Testis (tissue), 3 donors: Measurements from ENCODE around the gene NAE1. TPM values are rescaled to one million over a fixed set of nuclear protein-coding genes. Genes with fewer than 3 reads are reported as not detected.

Experiments used
- DNase-seq: peaks from one replicate; pipeline ENCODE4 v3.0.0-alpha.2; 2019
- H3K27ac ChIP-seq, 2 donors: fragments of 200-600 bp; sonication (generic); one replicate each; pipeline ENCODE4 v1.5.1; 2019
- H3K27me3 ChIP-seq: fragments of 200-600 bp; sonication (generic); one replicate; pipeline ENCODE4 v1.5.1; 2019
- H3K36me3 ChIP-seq: fragments of 200-600 bp; sonication (generic); one replicate; pipeline ENCODE4 v1.5.1; 2017; ENCODE audit warnings: low read depth; ENCODE audit errors: missing control alignments
- H3K4me1 ChIP-seq: fragments of 200-600 bp; sonication (generic); one replicate; pipeline ENCODE4 v1.5.1; 2019
- H3K4me3 ChIP-seq, 2 donors: fragments of 200-600 bp; sonication (generic); one replicate each; pipeline ENCODE4 v1.5.1; 2017 to 2019
- H3K9me3 ChIP-seq: fragments of 200-600 bp; sonication (generic); one replicate; pipeline ENCODE4 v1.5.1; 2017
- CTCF ChIP-seq, 3 experiments: fragments of 450-650 bp in 2 of 3; fragments of 200-600 bp in 1 of 3; sonication (generic) in 1 of 3; IDR thresholded peaks; one replicate each; pipeline ENCODE4 v1.5.1; 2016 to 2019; ENCODE audit warnings: antibody characterized with exemption in 3 of 3, mild to moderate bottlenecking in 2 of 3, moderate library complexity in 1 of 3
- POLR2A ChIP-seq: fragments of 450-650 bp; IDR thresholded peaks from one replicate; pipeline ENCODE4 v1.6.1; 2017; ENCODE audit warnings: antibody characterized with exemption, mild to moderate bottlenecking, moderate library complexity
- WGBS, 2 donors: methylation state at CpG; one replicate each; pipeline ENCODE4 v1.1.5; 2018; 5-methylcytosine and 5-hydroxymethylcytosine counted together
- intact Hi-C: fragments of 100-400 bp; cut with DNase I; formaldehyde crosslinking; loops from one replicate; pipeline ENCODE4 v1.15.1; 2023; ENCODE audit warnings: low total_unique reads
- polyA plus RNA-seq: library from polyadenylated mRNA; stranded (reverse); fragments of 350-450 nt; fragmentation: Illumina TruSeq; extraction: RNeasy Lipid Tissue Mini Kit (QIAGEN cat#74804); gene quantifications from one replicate; pipeline ENCODE4 v1.2.3, GENCODE V29; 2014; ENCODE audit warnings: low read depth, low replicate concordance; ENCODE audit not compliant: insufficient read depth
- total RNA-seq, 2 donors: library from RNA; depleted of rRNA; stranded (reverse); fragments of >200 nt; gene quantifications; one replicate each; pipeline ENCODE4 v1.2.3, GENCODE V29; 2016

The NAE1 gene
- total and polyA plus RNA-seq, 3 donors from 2014 or later: 53.7 to 72.8 (median 72.7) TPM

DNA sequence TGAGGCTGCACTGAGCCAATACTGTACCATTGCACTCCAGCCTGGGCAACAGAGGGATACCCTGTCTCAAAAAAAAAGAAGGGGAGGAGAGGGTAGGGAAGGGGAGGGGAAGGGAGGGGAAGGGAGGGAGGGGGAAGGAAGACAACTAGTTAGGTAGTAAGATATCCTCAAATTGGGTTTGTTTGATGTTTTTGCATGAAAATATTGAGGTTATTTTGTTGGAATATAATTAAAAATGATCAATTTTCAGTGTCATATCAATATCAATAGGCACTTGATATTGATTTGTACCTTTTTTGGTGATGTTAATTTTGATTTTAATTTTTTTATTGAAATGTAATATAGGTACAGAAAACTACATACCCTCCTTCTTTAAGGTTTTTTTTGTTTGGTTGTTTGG is 32.9 kb upstream of the NAE1 start:
- Histone ChIP-seq H3K27ac (no peak overlapping the region), H3K9me3 (no peaks in the 10 kb centered on the region), H3K27me3 (no peaks in the 10 kb centered on the region), H3K36me3 (no peaks in the 10 kb centered on the region), H3K4me1 (peaks cover 6% of the 10 kb centered on the region), H3K4me3 (no peak overlapping the region)
- TF ChIP-seq POLR2A: no peak
- no peak for TF ChIP-seq CTCF (IDR thresholded peaks at IDR 0.05)
- intact Hi-C loops: loop anchor here (10.0 kb wide), 1 partner anchor 139 kb away; no protein-coding TSS in a partner anchor
- DNase-seq: no peak

GRCh38 chr16:66862023-66862520 is 31.3 kb upstream of the NAE1 start:
- DNase-seq: no peak
- intact Hi-C loops: loop anchor here (10.0 kb wide), 1 partner anchor 137 kb away; no protein-coding TSS in a partner anchor
- no peaks in the 10 kb centered on the region for H3K27me3 ChIP-seq
- no peaks in the 10 kb centered on the region for H3K36me3 ChIP-seq
- 95 to 96% methylated on average over 6 to 8 of the region's 8 CpGs for WGBS, 2 donors
- no peak for TF ChIP-seq POLR2A
- H3K4me1 ChIP-seq: peaks cover 6% of the 10 kb centered on the region
- H3K4me3 ChIP-seq: no peak overlapping the region
- H3K27ac ChIP-seq: no peak overlapping the region
- no peaks in the 10 kb centered on the region for H3K9me3 ChIP-seq

DNA sequence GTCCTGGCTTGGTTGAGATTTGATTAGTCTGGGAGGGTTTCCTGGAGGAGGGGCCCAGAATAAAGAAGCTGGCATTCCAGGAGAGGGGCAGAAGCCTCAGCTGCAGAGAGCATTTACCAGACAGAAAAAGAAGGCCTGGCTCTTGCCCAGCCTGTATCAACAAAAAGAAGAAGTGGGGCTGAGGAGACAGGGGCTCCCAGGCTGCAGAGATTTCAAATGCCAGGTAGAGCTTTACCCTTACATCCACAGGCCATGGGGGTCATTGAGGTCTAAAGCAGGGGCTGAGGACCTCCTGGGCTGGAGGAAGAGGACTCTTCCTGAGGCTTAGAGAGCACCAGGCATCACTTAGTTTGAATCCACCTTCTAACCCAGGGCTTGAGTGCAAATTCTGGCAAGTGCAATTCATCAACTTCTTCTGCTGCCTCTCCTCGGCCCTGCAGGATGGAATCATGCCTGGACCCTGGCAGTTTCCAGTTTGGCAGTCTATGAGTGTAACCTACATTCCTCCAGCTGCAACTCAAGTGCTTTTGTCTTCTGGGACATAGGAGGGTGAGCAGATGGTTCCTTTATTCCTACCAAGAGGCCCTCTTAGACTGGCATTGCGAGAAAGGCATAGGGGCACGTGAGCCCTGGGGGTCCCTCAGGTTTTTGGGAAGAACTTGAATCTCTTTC is 28.8 kb upstream of the NAE1 start:
- 79 to 83% methylated on average over 3 of the region's 3 CpGs for WGBS, 2 donors
- Histone ChIP-seq H3K4me1 (peaks cover 6% of the 10 kb centered on the region), H3K27ac (no peak overlapping the region), H3K4me3 (no peak overlapping the region), H3K27me3 (no peaks in the 10 kb centered on the region), H3K36me3 (no peaks in the 10 kb centered on the region), H3K9me3 (no peaks in the 10 kb centered on the region)
- DNase-seq: no peak
- intact Hi-C loops: loop anchor here (10.0 kb wide), 1 partner anchor 135 kb away; no protein-coding TSS in a partner anchor
- TF ChIP-seq CTCF (IDR thresholded peaks at IDR 0.05): no peak

DNA sequence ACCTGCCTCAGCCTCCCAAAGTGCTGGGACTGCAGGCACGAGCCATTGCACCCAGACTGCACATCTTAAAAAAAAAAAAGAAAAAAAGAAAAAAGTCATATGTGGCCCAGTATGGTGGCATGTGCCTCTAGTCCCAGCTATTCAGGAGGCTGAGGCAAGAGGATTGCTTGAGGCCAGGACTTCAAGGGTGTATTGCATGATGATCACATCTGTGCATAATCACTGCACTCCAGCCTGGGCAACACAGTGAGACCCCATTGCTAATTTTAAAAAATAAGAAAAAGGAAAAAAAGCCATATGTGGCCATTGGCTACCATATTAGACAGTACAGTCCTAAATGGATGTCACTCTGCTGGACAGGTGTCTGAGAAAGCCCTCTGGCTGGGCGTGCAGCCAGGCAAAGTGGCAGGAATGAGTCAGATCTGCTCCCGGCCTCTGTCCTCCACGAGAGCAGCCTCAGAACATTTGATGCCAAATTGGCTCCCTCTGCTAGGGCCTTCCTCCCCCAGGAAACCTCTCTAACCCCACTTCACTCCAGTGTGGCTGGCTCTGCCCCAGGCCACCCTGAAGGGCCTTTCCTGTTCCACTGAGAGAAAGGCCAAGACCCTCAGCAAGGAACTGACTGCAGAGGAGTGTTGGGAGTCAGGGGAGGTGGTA is 28.1 kb upstream of the NAE1 start:
- Histone ChIP-seq H3K4me1 (peaks cover 6% of the 10 kb centered on the region), H3K4me3 (no peak overlapping the region), H3K9me3 (no peaks in the 10 kb centered on the region), H3K36me3 (no peaks in the 10 kb centered on the region), H3K27me3 (no peaks in the 10 kb centered on the region), H3K27ac (no peak overlapping the region)
- WGBS, 2 donors: 55 to 64% methylated on average over 4 of the region's 4 CpGs
- TF ChIP-seq CTCF (IDR thresholded peaks at IDR 0.05) (no peak), POLR2A (no peak)
- DNase-seq: no peak
- intact Hi-C loops: no loop called here

- no peak for TF ChIP-seq CTCF (IDR thresholded peaks at IDR 0.05)
- TF ChIP-seq POLR2A: no peak
- peaks cover 6% of the 10 kb centered on the region for H3K4me1 ChIP-seq
- no peak overlapping the region for H3K27ac ChIP-seq
- DNase-seq: no peak
- intact Hi-C loops: no loop called here
- no peaks in the 10 kb centered on the region for H3K27me3 ChIP-seq
- H3K4me3 ChIP-seq: no peak overlapping the region
- no peaks in the 10 kb centered on the region for H3K36me3 ChIP-seq
- H3K9me3 ChIP-seq: no peaks in the 10 kb centered on the region
- 78 to 82% methylated on average over 6 of the region's 6 CpGs for WGBS, 2 donors
Observed at GRCh38 chr16:66857437-66857836, 26.7 kb upstream of the NAE1 start.
